ENCODE data around the gene NF2.

Gene NF2

GRCh38 chr22:29629903-29630516 is 26.6 kb downstream of the NF2 start:
- DNase-seq (ENCODE audit: low read depth in 2 of 3, low spot score in 2 of 3), result no peak

GRCh38 chr22:29630987-29631386 is 27.6 kb downstream of the NF2 start:
- DNase-seq (ENCODE audit: low read depth in 2 of 3, low spot score in 2 of 3), result no peak

- DNase-seq (ENCODE audit: low read depth in 2 of 3, low spot score in 2 of 3), result no peak
Measured at GRCh38 chr22:29631725-29632124, 28.3 kb downstream of the NF2 start.

- DNase-seq (ENCODE audit: low read depth in 2 of 3, low spot score in 2 of 3), result no peak
Measured at GRCh38 chr22:29632672-29633071, 29.2 kb downstream of the NF2 start.

GRCh38 chr22:29633514-29634312 is 30.3 kb downstream of the NF2 start:
- DNase-seq (ENCODE audit: low read depth in 2 of 3, low spot score in 2 of 3), result no peak

GRCh38 chr22:29634847-29635246 is 31.4 kb downstream of the NF2 start:
- DNase-seq (ENCODE audit: low read depth in 2 of 3, low spot score in 2 of 3), result no peak

- no peak for DNase-seq (ENCODE audit: low read depth in 2 of 3, low spot score in 2 of 3)
Measured at GRCh38 chr22:29635734-29636357, 32.4 kb downstream of the NF2 start.

GRCh38 chr22:29636751-29637150 is 33.3 kb downstream of the NF2 start:
- no peak for DNase-seq (ENCODE audit: low read depth in 2 of 3, low spot score in 2 of 3)

GRCh38 chr22:29637181-29637580 is 33.7 kb downstream of the NF2 start:
- no peak for DNase-seq (ENCODE audit: low read depth in 2 of 3, low spot score in 2 of 3)

- DNase-seq (ENCODE audit: low read depth in 2 of 3, low spot score in 2 of 3), result no peak
Measured at GRCh38 chr22:29638678-29639077, 35.2 kb downstream of the NF2 start.

- DNase-seq (ENCODE audit: low read depth in 2 of 3, low spot score in 2 of 3), result no peak
Measured at GRCh38 chr22:29639096-29639495, 35.7 kb downstream of the NF2 start.

GRCh38 chr22:29641042-29641699 is 37.7 kb downstream of the NF2 start:
- DNase-seq (ENCODE audit: low read depth in 2 of 3, low spot score in 2 of 3), result no peak

GRCh38 chr22:29641700-29642330 is 38.4 kb downstream of the NF2 start:
- DNase-seq (ENCODE audit: low read depth in 2 of 3, low spot score in 2 of 3), result no peak

GRCh38 chr22:29642694-29643093 is 39.3 kb downstream of the NF2 start:
- no peak for DNase-seq (ENCODE audit: low read depth in 2 of 3, low spot score in 2 of 3)

- DNase-seq (ENCODE audit: low read depth in 2 of 3, low spot score in 2 of 3), result no peak
Measured at GRCh38 chr22:29647954-29648737, 44.7 kb downstream of the NF2 start.

- no peak for DNase-seq (ENCODE audit: low read depth in 2 of 3, low spot score in 2 of 3)
Measured at GRCh38 chr22:29650370-29650769, 46.9 kb downstream of the NF2 start.

- no peak for DNase-seq (ENCODE audit: low read depth in 2 of 3, low spot score in 2 of 3)
Measured at GRCh38 chr22:29651652-29652051, 48.2 kb downstream of the NF2 start.

GRCh38 chr22:29654420-29654819 is 51.0 kb downstream of the NF2 start:
- no peak for DNase-seq (ENCODE audit: low read depth in 2 of 3, low spot score in 2 of 3)

GRCh38 chr22:29654882-29655281 is 51.4 kb downstream of the NF2 start:
- no peak for DNase-seq (ENCODE audit: low read depth in 2 of 3, low spot score in 2 of 3)

GRCh38 chr22:29658176-29658575 is 54.7 kb downstream of the NF2 start:
- no peak for DNase-seq (ENCODE audit: low read depth in 2 of 3, low spot score in 2 of 3)

GRCh38 chr22:29660021-29660420 is 56.6 kb downstream of the NF2 start:
- no peak for DNase-seq (ENCODE audit: low read depth in 2 of 3, low spot score in 2 of 3)
